ENCODE data around the gene KCNH8. TPM values are rescaled to one million over a fixed set of nuclear protein-coding genes. Genes with fewer than 3 reads are reported as not detected.

KCNH8 gene
- total RNA-seq, 1 donor, result not detected

DNA sequence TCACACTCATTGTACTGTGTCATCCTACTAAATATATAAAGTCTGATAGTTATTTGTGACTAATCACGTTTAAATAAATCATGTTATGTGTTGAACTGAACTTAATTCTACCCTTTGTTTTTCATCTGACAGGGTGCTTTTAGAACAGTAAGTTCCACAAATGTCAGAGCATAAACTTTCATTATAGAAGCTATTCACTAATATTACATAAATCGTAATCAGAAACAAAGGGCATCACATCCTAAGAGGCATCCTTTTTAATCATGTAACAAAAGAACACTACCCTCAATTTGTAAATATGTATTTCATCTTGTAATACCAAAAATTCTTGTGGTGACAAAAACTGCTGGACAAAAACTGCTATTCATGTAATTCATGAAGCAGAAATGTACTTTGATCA lies 50.8 kb downstream of the KCNH8 start:
- TF ChIP-seq, protein P1, sequence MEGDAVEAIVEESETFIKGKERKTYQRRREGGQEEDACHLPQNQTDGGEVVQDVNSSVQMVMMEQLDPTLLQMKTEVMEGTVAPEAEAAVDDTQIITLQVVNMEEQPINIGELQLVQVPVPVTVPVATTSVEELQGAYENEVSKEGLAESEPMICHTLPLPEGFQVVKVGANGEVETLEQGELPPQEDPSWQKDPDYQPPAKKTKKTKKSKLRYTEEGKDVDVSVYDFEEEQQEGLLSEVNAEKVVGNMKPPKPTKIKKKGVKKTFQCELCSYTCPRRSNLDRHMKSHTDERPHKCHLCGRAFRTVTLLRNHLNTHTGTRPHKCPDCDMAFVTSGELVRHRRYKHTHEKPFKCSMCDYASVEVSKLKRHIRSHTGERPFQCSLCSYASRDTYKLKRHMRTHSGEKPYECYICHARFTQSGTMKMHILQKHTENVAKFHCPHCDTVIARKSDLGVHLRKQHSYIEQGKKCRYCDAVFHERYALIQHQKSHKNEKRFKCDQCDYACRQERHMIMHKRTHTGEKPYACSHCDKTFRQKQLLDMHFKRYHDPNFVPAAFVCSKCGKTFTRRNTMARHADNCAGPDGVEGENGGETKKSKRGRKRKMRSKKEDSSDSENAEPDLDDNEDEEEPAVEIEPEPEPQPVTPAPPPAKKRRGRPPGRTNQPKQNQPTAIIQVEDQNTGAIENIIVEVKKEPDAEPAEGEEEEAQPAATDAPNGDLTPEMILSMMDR (IDR thresholded peaks at IDR 0.05; ENCODE audit: insufficient read depth, low read depth, low read length), result no peak

DNA sequence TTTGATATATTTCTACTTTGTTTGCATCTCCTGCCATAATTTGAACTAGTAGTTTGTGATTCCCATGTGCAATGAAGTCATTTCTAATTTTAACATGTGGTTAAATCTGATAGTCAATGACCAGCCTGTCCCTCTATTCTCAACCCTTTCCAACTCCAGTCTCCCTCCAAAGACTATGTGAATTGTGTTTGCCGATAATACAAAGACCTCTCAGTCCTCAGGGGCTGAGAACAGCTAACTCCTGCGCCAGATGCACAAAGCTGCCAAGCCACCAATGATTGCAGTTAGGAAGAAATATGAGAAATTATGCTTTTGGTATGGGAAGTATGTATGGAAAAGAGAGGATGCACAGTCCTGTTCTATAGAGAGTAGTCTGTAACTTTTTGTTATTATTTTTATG lies 54.0 kb downstream of the KCNH8 start:
- TF ChIP-seq, protein P1 (IDR thresholded peaks at IDR 0.05; ENCODE audit: insufficient read depth, low read depth, low read length), result no peak
- DNase-seq (ENCODE audit: low read depth), result no peak
- no peak overlapping the region for H3K4me3 ChIP-seq (ENCODE audit: low read depth, low read length)

More for the DNA sequence above, 50.8 kb downstream of the KCNH8 start:
- no peak for DNase-seq (ENCODE audit: low read depth)
- H3K4me3 ChIP-seq (ENCODE audit: low read depth, low read length), result no peak overlapping the region

DNA sequence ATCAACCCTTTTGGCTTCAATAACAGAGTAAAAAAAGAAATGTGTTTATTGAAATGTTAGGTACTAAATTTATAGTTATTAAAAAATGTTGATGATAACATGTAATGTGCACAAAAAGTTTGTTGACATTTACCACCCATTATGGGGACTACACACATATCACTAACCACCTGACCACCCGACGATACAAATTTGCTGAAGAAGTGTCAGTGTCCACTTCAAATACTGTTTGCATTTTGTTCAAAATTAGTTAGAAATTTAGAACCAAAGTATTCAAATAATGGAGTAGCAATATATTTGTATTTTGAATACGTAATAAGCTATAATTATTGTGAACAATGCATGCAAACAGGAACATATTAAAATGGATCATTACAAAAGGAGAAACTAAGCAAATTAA lies 54.4 kb downstream of the KCNH8 start:
- TF ChIP-seq, protein P1 (IDR thresholded peaks at IDR 0.05; ENCODE audit: insufficient read depth, low read depth, low read length), result no peak
- no peak for DNase-seq (ENCODE audit: low read depth)
- no peak overlapping the region for H3K4me3 ChIP-seq (ENCODE audit: low read depth, low read length)

DNA sequence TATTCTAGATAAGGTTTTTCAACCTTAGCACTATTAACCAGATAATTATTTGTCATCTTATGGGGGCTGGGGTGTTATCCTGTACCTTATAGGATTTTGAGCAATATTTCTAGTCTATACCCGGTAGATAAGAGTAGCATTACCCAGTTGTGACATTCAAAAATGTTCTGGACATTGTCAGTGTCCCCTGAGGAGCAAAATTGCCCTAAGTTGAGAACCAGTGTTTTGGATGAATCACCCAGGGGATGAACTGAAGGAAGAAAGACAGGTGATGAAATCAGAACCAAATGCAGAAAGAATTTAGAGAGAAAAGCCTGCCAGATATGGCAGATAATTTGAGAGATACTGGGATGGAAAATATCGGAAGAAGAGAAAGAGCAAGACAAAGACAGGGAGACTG lies 58.2 kb downstream of the KCNH8 start:
- H3K4me3 ChIP-seq (ENCODE audit: low read depth, low read length), result no peak overlapping the region
- TF ChIP-seq, protein P1 (IDR thresholded peaks at IDR 0.05; ENCODE audit: insufficient read depth, low read depth, low read length), result no peak
- no peak for DNase-seq (ENCODE audit: low read depth)

DNA sequence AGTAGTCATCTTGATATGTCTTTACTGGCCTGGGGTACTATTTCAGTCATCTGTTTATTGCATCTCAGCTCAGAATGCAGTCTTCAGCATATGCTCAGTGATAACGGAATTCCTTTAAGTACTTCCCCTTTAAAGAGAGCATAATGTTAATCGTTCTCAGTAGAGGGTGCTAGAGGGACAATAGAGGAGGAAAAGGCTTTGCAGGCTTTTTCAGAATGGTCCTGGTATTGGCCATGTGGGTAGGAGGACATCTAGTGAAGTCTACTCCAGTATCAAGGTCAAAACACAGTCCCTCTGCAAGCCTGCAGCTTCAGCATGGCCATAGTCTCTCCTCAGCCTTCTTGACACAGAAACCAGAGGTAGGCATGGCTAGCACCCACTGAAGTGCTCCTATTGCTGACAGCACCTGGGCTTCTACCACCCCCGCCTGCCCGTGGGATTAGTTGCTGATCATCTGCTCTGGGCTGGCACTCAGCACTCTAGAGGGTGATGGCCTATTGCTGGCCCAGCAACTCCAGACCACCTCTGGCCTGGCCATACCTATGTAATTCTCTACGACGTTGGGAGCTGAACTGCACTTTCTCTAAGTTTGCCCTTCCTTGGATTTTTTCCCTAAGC lies 65.4 kb downstream of the KCNH8 start:
- DNase-seq (ENCODE audit: low read depth), result no peak
- H3K4me3 ChIP-seq (ENCODE audit: low read depth, low read length), result no peak overlapping the region
- TF ChIP-seq, protein P1 (IDR thresholded peaks at IDR 0.05; ENCODE audit: insufficient read depth, low read depth, low read length), result no peak

DNA sequence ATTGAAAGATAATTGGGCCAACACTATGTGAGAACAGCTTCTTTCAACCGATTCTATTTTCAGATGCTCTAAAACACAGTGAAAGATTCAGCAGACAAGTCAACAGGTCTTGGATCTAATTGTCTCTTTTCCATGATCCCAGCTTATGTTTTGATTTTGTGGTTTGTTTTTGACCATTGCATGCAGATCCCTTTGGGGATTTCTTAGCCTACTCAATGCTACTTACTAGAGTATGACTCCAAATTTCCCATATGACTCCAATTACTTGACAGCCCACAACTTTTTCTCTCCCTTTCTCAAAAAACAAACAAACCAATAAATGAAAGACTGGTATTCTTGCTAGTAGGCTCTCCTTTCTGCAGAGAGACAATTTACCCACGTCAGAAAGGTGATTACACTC lies 67.1 kb downstream of the KCNH8 start:
- no peak for DNase-seq (ENCODE audit: low read depth)
- TF ChIP-seq, protein P1 (IDR thresholded peaks at IDR 0.05; ENCODE audit: insufficient read depth, low read depth, low read length), result no peak
- H3K4me3 ChIP-seq (ENCODE audit: low read depth, low read length), result no peak overlapping the region

Measured in fibroblast of villous mesenchyme (primary cell).